GM19240 (cell line): ENCODE measurements around the gene CTAGE1.

Experiments
- DNase-seq: peaks from one replicate; pipeline ENCODE4 v3.0.0; 2011; ENCODE audit warnings: low spot score; ENCODE audit not compliant: insufficient read length

The CTAGE1 gene

GRCh38 chr18:22439447-22439846 lies 21.7 kb upstream of the CTAGE1 start:
- DNase-seq = no peak

GRCh38 chr18:22436136-22436535 lies 18.4 kb upstream of the CTAGE1 start:
- no peak for DNase-seq

DNA sequence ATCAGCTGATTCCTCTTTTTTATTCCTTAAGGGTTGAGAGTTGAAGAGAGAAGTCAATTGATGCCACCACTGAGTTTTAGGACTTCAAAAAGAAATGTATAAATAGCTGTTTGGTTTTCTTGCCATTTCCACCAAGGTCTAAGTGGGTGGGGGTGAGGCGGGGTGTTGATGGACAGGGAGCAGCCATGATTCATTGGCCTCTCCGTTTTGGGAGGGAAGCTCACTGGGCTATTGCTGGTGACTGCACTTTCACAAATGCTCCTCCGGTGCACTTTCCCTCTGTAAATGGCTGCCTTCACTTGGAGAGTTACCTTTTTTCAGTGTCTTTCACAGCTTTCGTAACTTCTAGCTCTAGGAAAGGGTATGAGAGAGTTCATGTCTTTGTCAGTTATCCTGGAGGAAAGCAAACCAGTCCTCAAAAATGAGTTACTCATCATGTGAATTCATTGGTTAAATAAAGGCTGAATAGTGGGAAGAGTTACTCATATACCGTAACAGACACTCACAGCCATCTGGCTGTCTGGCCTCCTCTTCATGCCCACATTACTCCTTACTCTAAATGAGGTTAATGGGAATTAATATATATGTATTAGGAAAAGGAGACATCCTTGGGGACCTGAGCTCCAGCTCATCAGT lies 17.4 kb upstream of the CTAGE1 start:
- no peak for DNase-seq

DNA sequence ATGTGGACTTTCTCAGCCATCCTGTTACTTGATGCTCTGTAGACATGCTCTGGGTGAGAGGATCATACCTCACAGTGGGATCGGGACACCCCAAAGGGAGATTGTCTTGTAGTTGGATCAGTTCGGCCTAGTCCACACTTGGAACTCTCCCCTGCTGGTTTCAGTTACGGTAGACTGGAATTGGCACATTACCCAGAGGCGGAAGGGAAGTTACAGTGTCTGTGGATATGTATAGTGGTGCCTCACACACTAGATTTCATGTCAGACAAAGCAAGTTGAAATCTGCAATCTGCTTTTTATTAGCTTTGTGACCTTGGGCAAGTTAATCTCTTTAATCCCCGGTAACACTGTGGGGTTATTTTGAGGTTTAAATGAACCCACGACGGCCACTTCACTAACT lies 16.2 kb upstream of the CTAGE1 start:
- DNase-seq = no peak

GRCh38 chr18:22432657-22433137 lies 15.0 kb upstream of the CTAGE1 start:
- DNase-seq = no peak

GRCh38 chr18:22429564-22429963 lies 11.8 kb upstream of the CTAGE1 start:
- DNase-seq = no peak

- DNase-seq = no peak
Observed at GRCh38 chr18:22428672-22429071, 11.0 kb upstream of the CTAGE1 start.

DNA sequence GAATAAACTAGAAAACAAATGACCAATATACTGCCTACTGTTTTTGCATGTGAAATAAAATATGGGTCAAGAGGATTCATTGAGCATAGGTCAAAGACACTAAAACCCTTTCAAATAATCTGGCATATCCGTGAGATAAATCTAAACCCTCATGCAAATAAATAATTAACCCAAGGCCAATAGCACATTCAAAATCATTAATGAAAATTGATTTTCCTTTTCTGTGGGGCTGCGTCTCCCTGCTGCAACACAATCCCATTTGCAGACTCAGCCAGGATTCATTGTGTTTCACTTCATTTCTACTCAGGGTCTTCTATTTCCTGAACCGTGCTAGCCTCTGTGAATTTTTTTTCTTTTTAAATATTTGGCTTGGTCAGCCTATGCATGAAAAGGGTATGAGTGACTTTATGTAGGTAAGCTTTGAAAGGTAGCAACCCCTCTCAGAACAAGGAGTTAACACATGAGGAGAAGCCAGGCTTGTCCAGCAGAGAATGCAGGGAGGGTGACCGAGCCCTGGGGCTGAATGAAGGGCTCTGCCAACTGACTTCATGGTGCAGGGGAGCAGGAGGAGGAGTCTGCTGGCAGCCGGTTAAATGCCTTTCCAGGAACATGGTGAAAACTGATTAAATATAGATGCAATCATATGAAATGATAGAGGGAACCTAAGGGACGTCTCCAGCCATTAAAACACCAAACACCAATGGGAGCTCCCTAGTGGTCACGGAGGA lies 10.3 kb upstream of the CTAGE1 start:
- no peak for DNase-seq

DNA sequence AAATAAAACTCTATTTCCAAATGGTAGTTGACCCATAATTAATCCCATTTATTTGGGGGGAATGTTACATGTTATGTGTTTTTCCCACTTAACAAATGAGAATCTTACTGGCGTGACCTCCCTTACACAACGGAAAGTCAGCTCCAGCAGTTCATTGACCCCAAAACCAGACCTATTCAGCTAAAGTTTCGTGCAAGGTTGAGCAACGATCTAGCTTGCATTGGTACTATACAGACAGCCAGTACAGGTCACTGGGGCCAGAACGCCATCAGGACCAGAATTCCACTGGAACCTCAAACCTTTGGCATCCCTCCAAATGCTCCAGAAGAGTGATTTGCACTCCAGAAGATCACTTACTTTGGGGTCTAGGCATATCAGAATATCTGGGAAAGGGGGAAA lies 6.8 kb upstream of the CTAGE1 start:
- no peak for DNase-seq

GRCh38 chr18:22423878-22424564 lies 6.3 kb upstream of the CTAGE1 start:
- no peak for DNase-seq

DNA sequence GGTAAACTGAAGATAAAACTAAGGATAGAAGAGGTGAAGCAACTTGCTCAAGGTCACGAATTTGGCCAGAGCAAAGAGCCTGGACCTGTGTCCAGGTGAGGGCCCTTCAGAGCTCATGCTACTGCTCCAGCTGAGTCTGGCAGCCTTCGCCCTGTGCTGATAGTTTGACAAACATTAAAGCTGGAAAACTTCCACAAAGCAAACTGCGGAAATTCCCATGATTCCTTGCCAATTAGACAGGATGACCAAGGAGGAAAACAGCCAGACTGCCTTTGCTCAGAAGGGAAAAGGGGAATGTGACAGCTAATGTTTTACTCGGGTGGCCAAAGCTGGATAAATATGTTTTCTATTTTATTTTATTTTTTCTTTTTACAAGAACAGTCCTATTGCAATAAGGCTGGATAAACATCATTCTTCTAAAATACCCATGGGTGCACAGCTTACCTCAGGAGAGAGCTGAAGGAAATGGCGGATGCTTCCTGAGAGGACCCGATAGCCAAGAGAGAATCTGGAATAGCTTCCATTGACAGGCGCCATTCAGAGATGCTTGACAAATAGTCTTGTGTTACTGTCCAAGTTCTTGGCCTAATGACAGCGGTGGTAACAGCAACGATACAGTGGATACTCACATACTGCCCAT lies 5.3 kb upstream of the CTAGE1 start:
- DNase-seq = no peak

- DNase-seq = no peak
Observed at GRCh38 chr18:22420652-22421051, 2.9 kb upstream of the CTAGE1 start.

DNA sequence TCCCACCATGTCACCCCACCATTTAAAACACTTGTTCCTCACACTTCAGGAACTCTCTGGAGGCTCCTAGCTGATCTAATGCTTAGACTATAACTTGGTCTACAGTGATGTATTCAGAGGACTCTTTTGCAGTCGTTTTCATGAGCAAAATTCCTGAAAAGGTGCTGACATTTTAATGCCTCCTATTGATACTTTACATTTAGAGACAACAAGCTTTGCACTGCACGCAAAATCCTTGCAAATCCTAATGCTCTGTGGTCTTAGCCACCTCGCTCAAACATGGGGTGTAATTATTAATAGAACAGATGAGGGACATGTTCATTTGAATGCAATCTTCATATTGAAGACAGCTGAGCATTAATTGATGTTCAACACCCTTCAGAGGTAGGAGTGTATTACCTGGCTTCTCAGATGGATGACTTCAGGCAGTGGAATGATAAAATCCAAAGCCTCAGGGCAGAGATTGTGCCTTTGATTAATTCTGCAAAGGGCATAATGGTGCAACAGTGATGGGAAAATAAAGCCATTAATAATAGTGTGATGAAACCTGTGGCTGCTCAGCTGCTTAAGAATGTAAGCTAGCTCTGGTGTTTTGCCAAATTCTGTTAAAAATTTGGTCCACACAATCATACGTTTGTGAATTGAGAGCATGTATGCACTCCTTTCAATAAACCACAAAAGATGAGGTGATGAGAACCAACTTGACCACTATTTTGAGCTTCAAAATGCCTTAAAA lies 5.4 kb downstream of the CTAGE1 start:
- no peak for DNase-seq

- no peak for DNase-seq
Observed at GRCh38 chr18:22411446-22411845, 6.3 kb downstream of the CTAGE1 start.

DNA sequence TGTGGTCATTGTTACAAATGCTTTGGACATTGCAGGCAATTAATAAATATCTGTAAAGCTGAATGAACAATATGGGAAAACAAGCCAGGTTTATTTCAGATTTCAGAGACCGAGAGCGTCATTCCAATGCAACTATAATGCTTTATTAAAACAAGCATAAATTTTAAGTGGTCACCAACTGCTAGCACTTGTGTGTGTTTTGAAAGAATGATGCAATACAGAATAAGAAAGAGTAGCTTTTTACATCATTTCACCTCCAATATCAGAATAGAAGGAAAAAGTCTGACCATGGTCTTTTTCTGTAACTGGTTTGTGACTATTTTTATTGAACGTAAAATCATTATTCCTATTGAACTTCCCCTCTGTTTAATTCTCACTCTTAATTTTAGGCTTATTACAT lies 7.6 kb downstream of the CTAGE1 start:
- DNase-seq = no peak

DNA sequence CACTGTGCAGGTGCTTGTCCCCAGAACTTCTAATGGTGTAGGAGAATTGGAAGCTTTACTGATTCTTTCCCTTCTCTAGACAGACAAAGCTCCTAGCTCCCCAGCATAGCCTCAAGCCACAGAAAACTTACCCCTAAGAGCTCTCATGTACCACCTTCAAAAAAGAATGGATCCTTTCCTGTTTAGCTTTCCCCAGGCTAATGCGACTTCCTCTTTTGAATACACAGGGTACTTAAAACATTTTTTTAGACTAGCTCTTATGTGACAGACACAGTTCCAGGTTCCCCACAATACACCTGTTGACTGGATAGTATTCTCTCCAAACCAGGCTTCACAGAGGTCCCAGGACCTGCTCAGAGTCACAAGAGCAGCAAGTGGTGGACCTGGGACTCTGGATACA lies 8.3 kb downstream of the CTAGE1 start:
- DNase-seq = no peak

GRCh38 chr18:22408059-22408458 lies 9.7 kb downstream of the CTAGE1 start:
- DNase-seq = no peak

DNA sequence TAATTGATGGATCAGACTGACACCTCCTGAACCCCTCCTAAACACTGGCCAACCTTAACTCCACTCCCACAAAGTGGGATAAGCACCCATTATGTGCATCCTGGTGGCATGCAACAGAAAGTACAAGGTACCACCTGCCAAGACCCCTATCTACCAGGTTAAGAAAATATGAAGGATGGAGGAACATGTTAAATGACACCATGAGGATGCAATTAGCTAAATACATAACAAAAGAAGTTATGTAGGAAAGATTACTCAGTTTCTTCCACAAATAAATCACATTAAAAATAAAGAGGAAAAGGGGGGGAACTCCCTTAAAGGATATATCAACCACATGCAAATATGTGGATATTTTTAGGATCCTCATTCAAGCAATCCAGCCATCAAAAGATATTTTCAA lies 12.6 kb downstream of the CTAGE1 start:
- DNase-seq = no peak

DNA sequence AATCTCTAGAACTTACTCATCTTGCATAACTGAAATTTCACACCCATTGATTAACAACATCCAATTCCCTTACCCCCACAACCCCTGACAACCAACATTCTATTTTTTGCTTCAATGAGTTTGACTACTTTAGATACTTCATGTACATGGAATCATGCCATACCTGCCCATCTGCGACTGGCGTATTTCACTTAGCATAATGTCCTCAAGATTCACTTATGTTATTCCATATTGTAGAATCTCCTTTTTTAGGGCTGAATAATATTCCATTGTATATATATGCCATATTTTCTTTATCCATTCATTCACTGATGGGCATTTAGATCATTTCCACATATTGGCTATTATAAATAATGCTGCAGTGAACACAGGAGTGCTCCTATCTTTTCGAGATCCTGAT lies 13.8 kb downstream of the CTAGE1 start:
- no peak for DNase-seq

- no peak for DNase-seq
Observed at GRCh38 chr18:22399949-22400348, 17.8 kb downstream of the CTAGE1 start.

GRCh38 chr18:22398464-22398863 lies 19.3 kb downstream of the CTAGE1 start:
- DNase-seq = no peak
